Activated T-cell treated with anti-CD3 and anti-CD28 coated beads, Interleukin-2, amount 50 U/mL, for 4 hours (primary cell): ENCODE results near the gene SLC13A2. TPM values are rescaled to one million over a fixed set of nuclear protein-coding genes. Genes with fewer than 3 reads are reported as not detected.
A peak's percentile ranks its signal among the peaks of the same experiment; 100 is the strongest.

Source experiments
- ATAC-seq, 2 donors: fragments of 200-7000 bp; cut with Tn5 transposase; one replicate each; pipeline ENCODE4 v1.10.0; 2021
- DNase-seq: peaks from one replicate; pipeline ENCODE4 v3.0.0-alpha.2; 2020
- H3K27me3 Mint-ChIP-seq: one replicate; pipeline ENCODE4 v1.8.0; 2021; ENCODE audit warnings: low read depth, mixed read lengths
- H3K36me3 Mint-ChIP-seq: one replicate; pipeline ENCODE4 v1.8.0; 2022; ENCODE audit warnings: mixed read lengths; ENCODE audit not compliant: insufficient read depth
- H3K4me1 Mint-ChIP-seq: one replicate; pipeline ENCODE4 v1.8.0; 2021; ENCODE audit warnings: low read depth, mixed read lengths
- H3K4me3 Mint-ChIP-seq: one replicate; pipeline ENCODE4 v1.8.0; 2021; ENCODE audit warnings: mild to moderate bottlenecking, moderate library complexity, mixed read lengths
- H3K9me3 Mint-ChIP-seq: one replicate; pipeline ENCODE4 v1.8.0; 2021; ENCODE audit warnings: mixed read lengths
- total RNA-seq, 3 donors: library from RNA; stranded (reverse); gene quantifications; one replicate each; pipeline ENCODE4 v1.2.1, GENCODE V29; 2021

The SLC13A2 gene
- total RNA-seq, 3 donors from 2014 or later, result not detected

DNA sequence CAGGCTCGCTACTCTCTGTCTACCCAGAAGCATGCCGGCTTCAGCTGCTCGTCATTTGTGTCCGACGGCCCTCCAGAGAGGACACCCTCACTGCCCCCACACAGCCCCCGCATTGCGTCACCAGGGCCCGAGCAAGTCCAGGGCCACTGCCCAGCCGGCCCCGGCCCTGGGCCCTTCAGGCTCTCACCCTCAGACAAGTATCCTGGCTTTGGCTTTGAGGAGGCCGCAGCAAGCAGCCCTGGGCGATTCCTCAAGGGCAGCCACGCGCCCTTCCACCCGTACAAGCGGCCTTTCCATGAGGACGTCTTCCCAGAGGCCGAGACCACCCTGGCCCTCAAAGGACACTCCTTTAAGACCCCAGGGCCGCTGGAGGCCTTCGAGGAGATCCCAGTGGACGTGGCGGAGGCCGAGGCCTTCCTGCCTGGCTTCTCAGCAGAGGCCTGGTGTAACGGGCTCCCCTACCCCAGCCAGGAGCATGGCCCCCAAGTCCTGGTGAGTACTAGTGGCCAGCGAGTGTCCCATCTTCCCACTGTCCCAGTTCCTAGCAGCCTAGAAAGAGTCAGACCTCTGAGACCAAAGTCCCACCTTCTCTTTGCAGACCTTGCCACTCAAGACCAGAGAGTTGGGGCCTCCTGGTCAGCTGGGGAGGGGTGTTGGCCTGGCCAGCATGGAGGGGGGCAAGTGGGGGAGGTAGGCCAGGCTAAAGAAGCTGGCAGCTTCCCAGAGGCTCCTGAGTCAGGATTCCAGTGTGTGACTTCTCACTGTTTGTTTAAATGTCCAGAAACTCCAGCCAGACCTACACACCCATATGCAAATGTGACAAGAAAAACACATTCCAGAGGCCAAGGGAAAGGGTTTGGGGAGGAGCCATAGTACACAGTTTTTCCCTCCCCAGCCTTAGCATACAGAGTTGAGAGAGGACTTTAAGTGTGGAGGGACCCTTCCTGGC, 51.3 kb downstream of the SLC13A2 start:
- DNase-seq, result no peak
- Mint-ChIP-seq H3K4me3 (no peak overlapping the region), H3K4me1 (no peaks in the 10 kb centered on the region), H3K36me3 (no peaks in the 10 kb centered on the region), H3K27me3 (no peaks in the 10 kb centered on the region), H3K9me3 (no peaks in the 10 kb centered on the region)
- no peak for ATAC-seq

DNA sequence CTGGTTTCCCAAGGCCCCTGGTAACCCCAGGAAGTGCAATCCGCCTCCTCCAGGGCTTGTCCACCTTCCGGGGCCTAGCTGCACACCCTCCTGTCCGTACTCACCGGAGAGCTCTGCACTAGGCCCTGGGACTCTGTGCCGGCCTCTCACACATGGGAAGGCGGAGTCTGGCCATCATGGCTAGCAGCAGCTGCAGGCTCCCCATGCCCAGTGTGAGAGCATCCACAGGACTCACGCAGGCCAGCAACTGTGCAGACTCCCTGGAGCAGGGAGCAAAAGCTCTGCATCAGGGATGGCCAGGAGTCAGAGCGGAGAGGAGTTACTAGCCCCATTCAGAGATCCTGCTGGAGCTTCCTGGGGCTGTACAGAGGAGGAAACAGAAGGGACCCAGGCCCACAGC, 52.9 kb downstream of the SLC13A2 start:
- no peak for DNase-seq

DNA sequence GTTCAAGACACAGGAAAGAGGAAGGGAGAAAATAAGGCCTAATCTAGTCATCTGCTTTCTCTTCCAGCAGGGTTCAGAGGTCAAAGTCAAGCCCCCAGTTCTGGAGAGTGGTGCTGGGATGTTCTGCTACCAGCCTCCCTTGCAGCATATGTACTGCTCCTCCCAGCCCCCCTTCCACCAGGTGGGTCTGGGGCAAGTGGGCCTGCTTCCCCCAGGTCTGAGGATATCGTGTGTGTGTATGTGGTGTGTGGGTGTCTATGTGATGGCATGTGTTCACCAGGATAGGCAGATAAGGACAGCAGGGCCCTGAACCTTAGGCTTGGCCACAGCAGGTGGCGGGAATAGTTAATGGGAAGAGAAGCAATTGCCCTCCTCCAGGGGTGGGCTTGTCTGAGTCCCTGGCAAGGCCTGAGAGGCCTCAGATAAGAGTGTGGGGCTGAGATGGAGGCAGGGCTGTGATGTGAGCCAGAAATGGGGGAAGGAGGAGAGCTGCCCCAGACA, 53.8 kb downstream of the SLC13A2 start:
- no peaks in the 10 kb centered on the region for H3K36me3 Mint-ChIP-seq
- no peak for DNase-seq
- no peaks in the 10 kb centered on the region for H3K9me3 Mint-ChIP-seq
- no peaks in the 10 kb centered on the region for H3K27me3 Mint-ChIP-seq
- H3K4me3 Mint-ChIP-seq, result no peak overlapping the region
- no peak for ATAC-seq
- no peaks in the 10 kb centered on the region for H3K4me1 Mint-ChIP-seq

More for the DNA sequence above, 52.9 kb downstream of the SLC13A2 start:
- Mint-ChIP-seq H3K9me3 (no peaks in the 10 kb centered on the region), H3K4me1 (no peaks in the 10 kb centered on the region), H3K4me3 (no peak overlapping the region), H3K36me3 (no peaks in the 10 kb centered on the region), H3K27me3 (no peaks in the 10 kb centered on the region)
- ATAC-seq, result peak in 1 of 2 donors; percentile 32

DNA sequence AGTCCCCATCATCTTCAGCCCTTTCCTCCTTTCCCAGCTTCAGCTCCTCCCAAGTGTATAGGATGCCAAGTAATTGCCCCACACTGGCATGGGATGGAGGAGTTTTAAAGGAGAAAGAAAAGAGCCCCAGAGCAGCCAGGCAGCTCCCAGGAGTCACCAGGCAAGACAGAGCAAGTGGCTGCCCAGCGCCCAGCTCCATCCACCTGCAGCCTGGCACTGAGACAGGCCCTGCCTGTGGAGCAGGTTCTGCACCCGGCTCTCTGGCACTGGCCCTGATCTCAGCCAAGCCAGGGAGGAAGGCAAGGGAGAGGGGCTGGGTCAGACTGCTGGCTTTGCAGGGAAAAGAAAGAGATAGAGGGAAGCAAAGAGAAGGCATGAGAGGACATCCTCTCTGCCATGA, 54.4 kb downstream of the SLC13A2 start:
- ATAC-seq, result no peak
- H3K4me3 Mint-ChIP-seq, result no peak overlapping the region
- H3K9me3 Mint-ChIP-seq, result no peaks in the 10 kb centered on the region

DNA sequence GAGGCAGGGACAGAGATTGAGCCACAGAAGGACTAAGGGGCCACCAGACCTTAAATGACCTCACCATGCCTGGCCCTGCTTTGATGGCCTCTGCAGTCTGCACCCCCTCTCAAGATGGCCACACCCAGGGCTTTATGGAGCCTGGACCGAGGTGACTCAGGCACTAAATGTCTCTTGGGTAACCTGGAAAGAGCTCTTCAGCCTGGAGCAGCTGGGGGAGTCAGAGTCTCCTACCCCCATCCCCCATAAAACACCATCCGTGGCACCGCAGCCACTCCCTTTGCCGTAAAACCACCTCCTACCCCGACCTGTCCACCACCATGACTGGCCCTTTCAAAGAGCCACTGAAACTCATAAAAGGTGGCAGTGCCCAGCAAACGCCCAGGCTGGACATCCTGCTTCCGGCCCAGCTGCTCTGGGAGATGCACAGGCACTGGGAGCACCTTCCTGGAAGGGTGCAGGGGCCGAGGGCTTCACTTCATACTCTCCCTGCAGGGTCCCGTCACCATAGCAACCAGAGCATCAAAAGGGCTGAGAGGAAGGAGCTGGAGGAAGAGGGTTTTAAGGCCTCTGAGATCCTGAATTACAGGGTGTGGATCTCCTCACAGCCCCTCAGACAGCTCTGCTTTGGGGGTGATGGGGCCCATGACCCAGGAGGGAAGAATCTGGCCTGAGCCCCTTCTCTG, 55.0 kb downstream of the SLC13A2 start:
- Mint-ChIP-seq H3K27me3 (no peaks in the 10 kb centered on the region), H3K4me1 (no peaks in the 10 kb centered on the region), H3K36me3 (no peaks in the 10 kb centered on the region), H3K9me3 (no peaks in the 10 kb centered on the region), H3K4me3 (no peak overlapping the region)
- ATAC-seq, result no peak
- DNase-seq, result no peak

More for the DNA sequence above, 54.4 kb downstream of the SLC13A2 start:
- Mint-ChIP-seq H3K4me1 (no peaks in the 10 kb centered on the region), H3K36me3 (no peaks in the 10 kb centered on the region), H3K27me3 (no peaks in the 10 kb centered on the region)
- DNase-seq, result no peak

DNA sequence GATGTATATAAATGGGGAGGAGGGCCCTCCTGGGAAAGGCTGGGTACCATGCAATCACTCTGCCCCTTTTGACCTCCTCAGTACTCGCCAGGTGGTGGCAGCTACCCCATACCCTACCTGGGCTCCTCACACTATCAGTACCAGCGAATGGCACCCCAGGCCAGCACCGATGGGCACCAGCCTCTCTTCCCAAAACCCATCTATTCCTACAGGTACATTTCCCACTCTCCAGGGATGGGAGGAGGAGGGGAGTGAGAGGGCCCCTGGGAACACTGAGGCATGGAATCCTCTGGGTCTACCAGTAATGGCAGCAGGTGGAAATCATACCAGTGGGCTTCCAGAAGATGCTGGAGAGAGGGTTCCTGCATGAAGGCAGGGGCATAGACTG, 55.6 kb downstream of the SLC13A2 start:
- ATAC-seq, result no peak
- Mint-ChIP-seq H3K4me1 (no peaks in the 10 kb centered on the region), H3K4me3 (no peak overlapping the region), H3K9me3 (no peaks in the 10 kb centered on the region), H3K36me3 (no peaks in the 10 kb centered on the region), H3K27me3 (no peaks in the 10 kb centered on the region)
- DNase-seq, result no peak

DNA sequence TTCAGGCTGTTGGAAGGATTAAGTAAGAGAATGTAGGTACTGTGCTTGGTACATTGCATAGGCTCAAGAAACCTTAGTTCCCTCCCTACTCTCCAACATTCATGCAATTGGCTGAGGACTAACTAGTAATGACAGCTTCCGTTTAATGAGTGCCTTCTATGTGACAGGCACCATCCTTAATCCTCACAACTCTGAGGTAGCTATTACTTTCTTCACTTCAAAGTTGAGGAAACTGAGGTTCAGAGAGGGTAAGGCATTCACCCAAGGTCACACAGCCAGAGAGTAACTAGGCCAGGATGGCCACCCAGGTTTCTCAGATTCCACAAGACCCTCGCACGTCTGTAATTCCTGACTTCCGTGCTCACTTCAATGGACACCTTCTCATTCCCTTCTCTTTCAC, 56.8 kb downstream of the SLC13A2 start:
- H3K4me3 Mint-ChIP-seq, result no peak overlapping the region
- H3K4me1 Mint-ChIP-seq, result no peaks in the 10 kb centered on the region
- ATAC-seq, result no peak

DNA sequence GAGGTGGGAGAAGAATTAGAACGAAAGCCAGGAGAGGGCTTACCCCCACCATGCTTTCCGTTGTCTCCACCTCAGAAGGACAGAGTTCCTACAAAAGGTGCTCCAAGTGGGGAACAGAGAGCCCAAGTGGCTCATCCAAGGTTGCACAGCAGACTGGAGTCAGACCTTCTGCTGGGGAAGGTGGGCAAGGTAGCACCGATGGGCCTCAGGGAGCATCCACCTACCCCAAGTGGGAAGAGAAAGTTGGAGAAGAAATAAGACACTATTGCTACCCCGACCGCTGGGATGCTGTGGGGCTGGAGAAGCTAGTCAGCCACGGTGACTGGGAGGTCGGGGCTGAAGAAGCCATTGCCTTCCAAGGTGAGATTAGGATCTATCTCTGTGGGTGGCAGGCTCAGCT, 57.5 kb downstream of the SLC13A2 start:
- no peaks in the 10 kb centered on the region for H3K27me3 Mint-ChIP-seq

More for the DNA sequence above, 56.8 kb downstream of the SLC13A2 start:
- Mint-ChIP-seq H3K36me3 (no peaks in the 10 kb centered on the region), H3K9me3 (no peaks in the 10 kb centered on the region), H3K27me3 (no peaks in the 10 kb centered on the region)
- no peak for DNase-seq

DNA sequence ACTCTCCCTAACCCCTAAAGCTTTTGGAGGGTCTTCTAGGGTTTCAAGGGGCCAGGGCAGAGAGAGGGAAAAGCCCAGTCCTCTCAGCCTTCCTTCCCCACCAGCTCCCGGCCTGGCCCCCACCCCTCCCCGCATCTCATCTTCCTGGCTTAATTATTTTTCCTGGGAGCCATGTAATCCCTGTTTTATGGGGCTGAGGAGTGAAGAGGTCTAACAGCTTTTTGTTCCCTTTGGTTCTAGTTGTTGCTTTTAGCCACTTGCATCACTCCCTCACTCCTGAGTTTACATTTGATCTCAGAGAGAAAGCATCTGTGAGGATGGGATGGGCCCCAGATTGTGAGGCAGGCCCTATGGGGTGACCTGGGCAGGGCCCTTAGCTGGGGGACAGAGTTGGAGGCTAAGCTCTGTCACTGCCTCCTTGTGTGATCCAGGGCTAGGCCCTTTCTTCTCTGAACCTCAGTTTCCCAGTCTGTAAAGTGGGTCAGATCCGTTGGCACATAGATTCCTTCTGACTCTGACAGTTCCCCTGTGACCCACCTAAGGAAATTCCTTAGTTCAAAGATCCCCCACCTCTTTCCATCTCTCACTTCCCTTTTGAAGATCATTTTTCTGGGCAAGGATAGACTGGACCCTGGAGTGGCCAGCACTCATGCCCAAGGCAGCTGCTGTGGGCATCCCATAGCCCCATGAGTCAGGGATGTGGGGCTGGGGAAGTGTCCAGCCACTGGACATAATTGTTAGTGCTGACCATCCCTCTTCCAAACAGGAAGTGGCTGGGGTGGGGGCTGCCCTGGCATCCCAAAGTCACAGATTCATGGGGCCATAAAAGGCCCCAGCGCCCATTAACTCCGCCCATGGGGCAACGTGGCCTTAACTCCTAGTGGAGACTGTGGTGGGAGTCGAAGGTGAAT, 58.9 kb downstream of the SLC13A2 start:
- no peak for ATAC-seq
- no peak for DNase-seq
- Mint-ChIP-seq H3K9me3 (no peaks in the 10 kb centered on the region), H3K4me1 (no peaks in the 10 kb centered on the region), H3K27me3 (peaks cover 1% of the 10 kb centered on the region), H3K4me3 (no peak overlapping the region), H3K36me3 (no peaks in the 10 kb centered on the region)

More for the DNA sequence above, 57.5 kb downstream of the SLC13A2 start:
- H3K4me3 Mint-ChIP-seq, result no peak overlapping the region
- H3K9me3 Mint-ChIP-seq, result no peaks in the 10 kb centered on the region
- no peaks in the 10 kb centered on the region for H3K36me3 Mint-ChIP-seq
- ATAC-seq (no peak), DNase-seq (no peak)
- no peaks in the 10 kb centered on the region for H3K4me1 Mint-ChIP-seq

DNA sequence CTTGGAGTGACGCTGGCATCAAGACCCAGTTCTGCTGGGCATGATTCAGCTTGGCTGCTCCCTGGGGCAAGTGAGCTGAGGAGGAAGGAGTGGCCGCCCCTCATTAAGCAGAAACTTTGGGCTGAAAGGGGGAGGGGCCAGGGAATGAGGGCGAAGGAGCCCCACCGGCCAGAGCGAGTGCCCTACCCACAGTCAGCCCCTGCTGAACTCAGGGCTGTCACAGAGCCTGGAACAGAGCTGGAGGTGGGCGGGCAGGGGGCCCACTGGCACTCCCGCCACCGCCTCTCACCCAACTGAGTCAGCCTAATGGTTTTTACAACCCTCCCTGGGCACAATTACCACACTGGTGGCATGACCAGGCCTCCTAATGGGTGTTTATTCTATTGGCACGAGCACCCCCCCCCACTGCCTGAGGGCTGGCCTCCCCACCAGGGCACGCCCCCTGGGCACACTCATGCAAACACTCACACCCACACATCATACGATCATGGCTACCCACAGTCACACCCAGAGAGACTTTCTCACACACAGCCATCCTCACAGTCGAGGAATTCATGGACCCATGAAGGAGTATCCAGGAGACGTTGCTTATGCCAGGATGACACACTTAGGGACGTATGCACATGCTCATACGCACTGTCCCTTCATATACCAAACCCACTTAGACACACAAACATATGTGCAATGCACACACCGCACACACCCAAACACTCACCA, 59.8 kb downstream of the SLC13A2 start:
- no peak for DNase-seq
- peaks cover 1% of the 10 kb centered on the region for H3K27me3 Mint-ChIP-seq
- H3K4me3 Mint-ChIP-seq, result no peak overlapping the region
- H3K36me3 Mint-ChIP-seq, result no peaks in the 10 kb centered on the region
- no peaks in the 10 kb centered on the region for H3K9me3 Mint-ChIP-seq
- no peak for ATAC-seq
- H3K4me1 Mint-ChIP-seq, result no peaks in the 10 kb centered on the region

- ATAC-seq, result no peak
- no peaks in the 10 kb centered on the region for H3K9me3 Mint-ChIP-seq
- H3K27me3 Mint-ChIP-seq, result peaks cover 1% of the 10 kb centered on the region
- no peak for DNase-seq
- no peaks in the 10 kb centered on the region for H3K4me1 Mint-ChIP-seq
- no peaks in the 10 kb centered on the region for H3K36me3 Mint-ChIP-seq
- no peak overlapping the region for H3K4me3 Mint-ChIP-seq
Measured at GRCh38 chr17:28534740-28535375, 61.4 kb downstream of the SLC13A2 start.

- no peaks in the 10 kb centered on the region for H3K36me3 Mint-ChIP-seq
- no peak for ATAC-seq
Measured at GRCh38 chr17:28536532-28537218, 63.2 kb downstream of the SLC13A2 start.

DNA sequence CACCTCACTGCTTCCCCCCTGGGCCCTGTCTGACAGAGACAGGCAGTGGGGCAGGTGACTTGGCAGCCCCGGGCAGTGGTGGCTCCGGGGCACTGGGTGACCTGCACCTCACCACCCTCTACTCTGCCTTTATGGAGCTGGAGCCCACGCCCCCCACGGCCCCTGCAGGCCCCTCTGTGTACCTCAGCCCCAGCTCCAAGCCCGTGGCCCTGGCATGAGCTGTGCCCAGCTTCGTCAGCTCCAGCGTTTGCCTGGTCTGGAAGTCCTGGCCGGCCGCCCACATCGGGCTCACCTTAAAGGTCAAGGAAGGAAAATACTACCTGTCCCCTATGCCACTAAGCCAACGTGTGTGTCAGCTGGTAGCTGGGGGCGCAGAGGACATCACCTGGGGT, 63.8 kb downstream of the SLC13A2 start:
- no peaks in the 10 kb centered on the region for H3K36me3 Mint-ChIP-seq
- peaks cover 1% of the 10 kb centered on the region for H3K27me3 Mint-ChIP-seq
- no peaks in the 10 kb centered on the region for H3K4me1 Mint-ChIP-seq
- ATAC-seq (no peak), DNase-seq (no peak)
- H3K9me3 Mint-ChIP-seq, result no peaks in the 10 kb centered on the region
- no peak overlapping the region for H3K4me3 Mint-ChIP-seq

More at GRCh38 chr17:28536532-28537218, 63.2 kb downstream of the SLC13A2 start:
- H3K4me3 Mint-ChIP-seq, result no peak overlapping the region
- DNase-seq, result no peak
- no peaks in the 10 kb centered on the region for H3K9me3 Mint-ChIP-seq
- no peaks in the 10 kb centered on the region for H3K4me1 Mint-ChIP-seq
- peaks cover 1% of the 10 kb centered on the region for H3K27me3 Mint-ChIP-seq
